Measurements from ENCODE around the gene ZNF81. TPM values are rescaled to one million over a fixed set of nuclear protein-coding genes. Genes with fewer than 3 reads are reported as not detected.

ZNF81 gene
- total and polyA plus RNA-seq, 2 of the 4 experiments (the other 2 are of a cell fraction) = 2.1 to 4.5 TPM

GRCh38 chrX:47850901-47851300 lies 14.2 kb downstream of the ZNF81 start:
- CTCF ChIA-PET = no interaction called here

More at GRCh38 chrX:47850901-47851300, 14.2 kb downstream of the ZNF81 start:
- Histone ChIP-seq H2BK20ac (ENCODE audit: low read depth, low read length) (no peak overlapping the region), H4K20me1 (ENCODE audit: insufficient read depth, low read length) (no peaks in the 10 kb centered on the region), H3K27ac (ENCODE audit: insufficient read depth, low read length) (no peak overlapping the region), H3K36me3 (ENCODE audit: control insufficient read depth, insufficient read depth, low read length) (peaks cover 5% of the 10 kb centered on the region), H3K4ac (ENCODE audit: low read depth, low read length) (no peak overlapping the region), H2AFZ (replicated peaks; ENCODE audit: low read length, poor library complexity) (no peak overlapping the region), H2AK9ac (replicated peaks; ENCODE audit: low read depth, low read length, poor library complexity) (no peak overlapping the region), H3K9ac (ENCODE audit: low read depth, low read length) (no peak overlapping the region), H3K4me1 (ENCODE audit: control insufficient read depth, insufficient read depth, low read length) (no peaks in the 10 kb centered on the region), H3K4me3 (ENCODE audit: insufficient read depth, low read depth, low read length) (no peak overlapping the region), H3K18ac (ENCODE audit: low read depth, low read length) (no peak overlapping the region), H3K14ac (replicated peaks; ENCODE audit: low read depth, low read length) (no peak overlapping the region), H2BK15ac (ENCODE audit: low read depth, low read length) (no peak overlapping the region), H4K91ac (ENCODE audit: insufficient read depth, low read depth, low read length) (no peak overlapping the region), H3K56ac (ENCODE audit: extremely low read depth, insufficient read depth, low read length) (no peak overlapping the region), H3K79me1 (ENCODE audit: low read depth in 1 of 2, low read length in 2 of 2) (no peaks in the 10 kb centered on the region; a peak in 1 of 4 replicates), H4K5ac (ENCODE audit: low read depth, low read length) (no peak overlapping the region), H2AK5ac (ENCODE audit: low read depth, low read length) (no peak overlapping the region), H3K23ac (ENCODE audit: low read depth, low read length) (no peak overlapping the region), H2BK5ac (ENCODE audit: low read depth, low read length, poor library complexity, severe bottlenecking) (no peak overlapping the region), H3K27me3 (ENCODE audit: control insufficient read depth, insufficient read depth, low read length) (no peaks in the 10 kb centered on the region), H3K9me1 (ENCODE audit: insufficient read depth, low read length) (no peaks in the 10 kb centered on the region; the same call in 1 of the 2 replicates), H3K4me2 (ENCODE audit: low read depth, low read length) (no peak overlapping the region), H2BK120ac (ENCODE audit: low read depth, low read length) (no peak overlapping the region), H3K9me3 (ENCODE audit: control insufficient read depth, insufficient read depth, low read length) (no peaks in the 10 kb centered on the region), H4K8ac (ENCODE audit: low read depth in 2 of 2, low read length in 2 of 2) (no peak overlapping the region)
- dilution Hi-C loops (cut with HindIII; ENCODE audit: low sequenced_read_pairs, unreplicated experiment) (no loop called here), intact Hi-C loops (cut with micrococcal nuclease) (no loop called here), in situ Hi-C loops (cut with MboI; ENCODE audit: low sequenced_read_pairs) (no loop called here)
- POLR2A ChIA-PET (ENCODE audit: unreplicated experiment) = no interaction called here
- WGBS, 2 experiments (ENCODE audit: extremely low coverage in 2 of 2, insufficient read length in 1 of 2) = no CpG with 5 or more reads among the region's 1 CpG
- TF ChIP-seq MAFK (IDR thresholded peaks at IDR 0.05; ENCODE audit: low read depth, low read length) (no peak), CTCF (conservative IDR thresholded peaks at IDR 0.05; ENCODE audit: low read depth, low read length) (no peak), SMC3 (IDR thresholded peaks at IDR 0.05; ENCODE audit: low read depth, low read length) (no peak), RCOR1 (IDR thresholded peaks at IDR 0.05; ENCODE audit: insufficient replicate concordance, low read length) (no peak), BHLHE40 (IDR thresholded peaks at IDR 0.05; ENCODE audit: low read depth, low read length) (no peak), RAD21 (IDR thresholded peaks at IDR 0.05; ENCODE audit: low read length) (no peak), USF2 (IDR thresholded peaks at IDR 0.05; ENCODE audit: low read depth, low read length) (no peak), ELK1 (IDR thresholded peaks at IDR 0.05; ENCODE audit: borderline replicate concordance, low read depth, low read length) (no peak)
- DNase-seq (no peak), ATAC-seq (ENCODE audit: low read depth) (no peak)
- BruUV-seq (replicated peaks) = no TSS peak
